Suppressor macrophage treated with lipopolysaccharide for 4 hours (primary cell): ENCODE data around the gene TRIM43B.
"Not testable (repeated sequence)": the region's sequence is repeated elsewhere in the genome, so short reads cannot be mapped to it uniquely, and the experiment has no call there.

Source experiments
- DNase-seq: peaks from one replicate; pipeline ENCODE4 v3.0.0-alpha.2; 2020

Gene TRIM43B

GRCh38 chr2:95433373-95433772 is 51.2 kb downstream of the TRIM43B start:
- DNase-seq = not testable (repeated sequence)

DNA sequence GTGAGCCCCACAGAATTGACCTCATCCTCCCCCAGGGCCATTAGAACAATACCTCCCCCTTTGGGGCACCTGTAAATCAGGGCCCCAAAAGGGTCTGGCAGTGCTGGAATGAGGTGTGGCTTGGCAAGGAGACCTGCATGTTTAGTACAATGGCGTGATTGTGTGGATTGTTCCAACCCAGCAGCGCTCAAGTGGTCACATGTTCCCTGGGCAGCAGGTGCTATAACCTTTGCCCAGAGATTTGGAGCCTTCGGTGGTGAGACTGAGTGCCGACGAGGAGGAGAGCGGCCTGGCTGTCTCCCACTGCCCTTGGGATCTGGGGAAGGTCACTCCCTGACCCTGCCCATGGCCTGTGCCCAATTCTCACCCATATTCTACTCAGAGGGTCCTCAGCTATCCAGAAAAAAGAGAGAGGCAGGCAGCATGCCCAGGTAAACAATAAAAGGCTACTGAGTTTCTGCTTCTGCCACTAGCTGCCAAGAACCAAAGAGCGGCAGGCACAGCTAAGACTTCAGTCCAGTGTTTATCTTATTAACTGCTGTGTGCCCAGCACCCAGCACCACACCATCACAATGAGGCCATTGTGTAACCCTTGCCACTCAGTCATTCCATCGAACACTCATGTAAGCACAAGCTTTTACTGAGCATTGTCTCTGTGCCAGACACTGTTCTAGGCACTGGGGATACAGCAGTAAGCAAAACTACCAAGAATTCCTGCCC is 54.6 kb downstream of the TRIM43B start:
- not testable (repeated sequence) for DNase-seq

GRCh38 chr2:95427196-95427867 is 57.2 kb downstream of the TRIM43B start:
- DNase-seq = not testable (repeated sequence)
